NCI-H2196 treated with DMSO at 0.1 percent for 48 hours (cell line): ENCODE data around the gene DNAJC3.
A peak's percentile ranks its signal among the peaks of the same experiment; 100 is the strongest.
"Not testable (repeated sequence)": the region's sequence is repeated elsewhere in the genome, so short reads cannot be mapped to it uniquely, and the experiment has no call there.

Experiments
- DNase-seq: peaks from one replicate; lab custom pipeline; 2025; ENCODE audit not compliant: unreplicated experiment; lab: John Stamatoyannopoulos, UW

DNAJC3 gene

DNA sequence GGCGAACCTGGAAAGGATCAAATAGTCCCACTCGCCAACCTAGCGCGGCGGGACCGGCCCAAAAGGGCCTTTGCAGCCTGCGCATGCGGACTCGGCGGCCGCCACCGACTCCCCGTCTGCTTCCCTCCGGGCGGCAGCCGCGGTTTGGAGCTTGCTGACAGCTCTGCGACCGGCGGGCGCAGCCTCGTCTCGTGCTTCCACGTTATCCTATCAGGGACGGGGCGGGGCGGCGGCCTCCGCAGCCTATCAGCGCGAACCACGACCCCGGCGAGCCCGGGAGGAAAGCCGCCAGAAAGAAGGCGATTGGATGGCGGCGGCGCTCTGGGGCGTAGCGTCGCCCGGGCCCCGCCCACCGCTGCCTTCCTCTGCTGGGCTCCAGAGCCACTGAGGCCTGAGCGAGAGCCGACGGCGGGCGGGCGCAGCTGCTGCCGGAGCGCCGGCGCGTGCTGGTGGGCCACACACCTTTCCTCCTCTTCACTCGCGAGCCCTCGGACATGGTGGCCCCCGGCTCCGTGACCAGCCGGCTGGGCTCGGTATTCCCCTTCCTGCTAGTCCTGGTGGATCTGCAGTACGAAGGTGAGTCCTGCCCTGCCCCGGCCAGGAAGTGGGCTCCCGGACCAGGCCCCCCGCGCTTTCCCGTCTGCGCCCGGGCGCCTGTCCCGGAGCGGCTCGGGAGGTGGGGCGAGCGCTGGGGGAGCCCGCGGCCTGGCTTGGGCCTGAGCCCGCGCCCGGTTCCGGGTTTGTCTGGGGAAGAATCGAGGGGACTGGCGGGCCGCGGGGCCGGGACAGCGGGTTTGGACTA lies at the start of gene DNAJC3:
Gene DNAJC3, plus strand, starts transcription at position 378 of the 802 bp plus-strand sequence. Its CDS starts 117 bp downstream, at position 495.
- peak; percentile 85 for DNase-seq

GRCh38 chr13:95627590-95627989 lies 49.3 kb upstream of the DNAJC3 start:
- no peak for DNase-seq

DNA sequence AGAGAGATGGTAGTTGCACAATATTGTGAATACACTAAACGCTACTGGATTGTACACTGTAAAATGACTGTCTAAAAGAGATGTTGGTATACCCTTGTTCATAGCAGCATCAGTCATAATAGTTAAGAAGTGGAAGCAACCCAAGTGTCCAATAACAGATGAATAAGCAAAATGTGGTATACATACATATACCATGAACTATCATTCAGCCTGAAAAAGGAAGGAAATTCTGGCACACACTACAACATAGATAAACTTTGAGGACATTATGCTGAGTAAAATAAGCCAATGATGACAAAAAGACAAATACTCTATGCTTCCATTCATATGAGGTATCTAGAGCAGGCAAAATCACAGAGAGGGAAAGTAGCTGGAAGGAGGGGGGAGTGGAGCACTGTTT lies 48.5 kb upstream of the DNAJC3 start:
- no peak for DNase-seq

DNA sequence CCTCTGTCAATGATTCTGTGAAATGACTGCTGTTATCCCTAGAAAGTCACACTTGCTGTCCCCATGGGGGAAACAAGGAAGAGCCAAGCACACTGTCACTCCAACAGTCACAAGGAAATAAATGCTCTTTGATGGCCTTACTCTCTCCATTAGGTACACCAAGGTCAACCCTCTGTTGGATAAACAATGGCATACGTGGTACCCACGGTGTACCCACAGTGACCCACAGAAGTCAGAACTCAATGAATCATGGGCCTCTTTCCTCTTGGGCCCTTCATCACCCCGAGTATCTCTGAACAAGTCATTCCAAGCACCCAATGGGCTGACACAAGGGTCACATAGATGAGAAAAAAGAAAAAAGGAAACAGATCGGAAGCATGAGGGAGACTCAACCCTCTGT lies 47.9 kb upstream of the DNAJC3 start:
- DNase-seq, result no peak

DNA sequence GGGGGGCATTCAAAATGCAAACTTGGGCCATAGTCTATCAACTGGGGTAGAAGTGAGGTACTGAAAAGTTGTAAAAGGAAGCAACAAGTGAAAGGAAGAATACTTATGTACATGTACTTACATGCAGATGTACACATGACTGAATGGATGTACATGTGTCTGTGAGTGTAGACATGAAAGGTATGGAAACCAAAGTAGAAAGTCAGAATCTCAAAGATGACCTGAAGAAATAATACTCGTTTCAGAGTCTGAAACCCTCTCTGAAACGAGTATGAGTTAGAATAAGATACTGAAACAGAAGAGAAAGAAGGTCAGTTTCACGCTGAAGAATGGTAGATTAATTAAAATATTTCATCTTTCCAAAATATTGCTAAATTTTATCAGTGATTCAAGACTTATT lies 46.3 kb upstream of the DNAJC3 start:
- no peak for DNase-seq

DNA sequence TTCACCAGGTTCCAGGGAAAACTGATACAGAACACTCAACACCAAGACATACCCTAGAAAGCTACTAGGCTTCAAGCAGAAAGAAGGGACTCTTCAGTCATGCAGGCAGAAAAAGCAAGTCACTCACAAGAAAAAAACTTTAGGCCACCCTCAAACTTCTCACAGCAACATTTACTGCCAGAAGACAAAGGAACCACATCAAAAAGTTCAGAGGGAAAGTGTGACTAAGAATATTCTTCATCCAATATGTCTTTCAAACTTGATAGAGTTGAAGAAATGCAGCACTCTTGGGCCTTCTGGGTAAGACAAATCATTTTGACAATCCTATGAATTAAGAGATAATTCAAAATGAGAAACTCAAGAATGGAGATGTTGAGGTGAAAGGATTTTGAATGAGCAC lies 40.1 kb upstream of the DNAJC3 start:
- DNase-seq, result no peak

DNA sequence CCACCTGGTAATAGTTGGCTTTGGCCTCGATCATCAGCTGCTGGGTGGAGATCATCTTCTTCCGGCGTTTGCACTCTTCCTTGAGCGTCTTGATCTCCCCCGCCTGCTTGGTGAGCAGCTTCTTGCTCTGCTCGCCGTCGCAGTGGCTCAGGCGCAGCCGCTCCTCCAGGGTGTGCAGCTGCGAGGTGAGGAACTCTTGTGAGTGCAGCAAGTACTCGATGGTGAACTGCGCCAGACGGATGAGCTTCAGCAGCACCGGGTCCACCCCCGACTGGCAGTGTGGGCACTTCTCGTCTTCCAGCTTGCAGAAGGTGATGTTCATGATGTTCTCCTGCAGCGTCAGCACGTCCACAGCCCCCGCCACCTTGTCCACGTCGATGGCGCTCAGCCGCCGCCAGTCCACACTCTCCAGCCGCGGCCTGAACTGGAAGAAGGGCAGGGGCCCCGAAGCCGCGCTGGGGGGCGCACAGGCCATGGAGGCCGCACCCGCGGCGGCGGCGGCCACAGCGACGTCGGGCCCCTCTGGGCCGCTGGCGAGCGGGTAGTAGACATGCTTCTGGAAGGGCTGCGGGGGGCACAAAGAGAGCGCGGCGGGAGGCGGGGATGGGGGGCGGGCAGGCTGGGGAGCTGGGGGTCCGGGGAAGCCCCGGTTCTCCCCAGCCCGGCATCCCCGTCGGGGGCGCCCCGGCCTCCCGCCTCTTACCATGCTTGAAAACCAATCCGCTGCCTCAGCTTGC lies 35.5 kb upstream of the DNAJC3 start:
- no peak for DNase-seq

DNA sequence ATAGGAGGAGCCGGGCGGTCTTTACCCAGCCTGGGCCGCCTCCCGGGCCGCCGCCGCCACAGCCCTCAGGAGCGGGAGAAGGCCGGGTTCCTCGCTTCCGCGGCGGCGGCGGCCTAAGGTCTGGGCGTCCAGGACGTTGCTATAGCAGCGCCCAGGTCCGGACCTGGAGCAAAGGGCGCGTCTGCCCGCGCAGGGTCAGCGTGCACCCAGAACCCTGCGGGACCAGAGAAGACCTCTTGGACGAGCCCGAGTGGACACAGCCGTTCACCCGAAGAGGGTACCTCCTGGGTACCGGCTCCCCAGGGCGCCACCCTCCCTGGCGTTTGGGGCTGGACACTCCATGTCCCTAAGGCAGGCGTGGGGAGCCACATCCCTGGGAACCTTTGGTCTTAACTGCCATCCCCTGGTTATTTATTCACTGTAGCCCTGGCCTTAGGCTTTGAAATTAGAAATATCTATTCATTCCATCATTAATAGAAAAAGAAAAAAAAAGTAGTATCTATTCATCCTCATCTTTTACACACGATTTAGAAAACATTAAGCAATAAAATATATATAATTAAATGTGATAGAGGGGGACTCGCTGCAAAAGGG lies 34.8 kb upstream of the DNAJC3 start:
- no peak for DNase-seq

- DNase-seq, result no peak
Measured at GRCh38 chr13:95642999-95643398, 33.9 kb upstream of the DNAJC3 start.

DNA sequence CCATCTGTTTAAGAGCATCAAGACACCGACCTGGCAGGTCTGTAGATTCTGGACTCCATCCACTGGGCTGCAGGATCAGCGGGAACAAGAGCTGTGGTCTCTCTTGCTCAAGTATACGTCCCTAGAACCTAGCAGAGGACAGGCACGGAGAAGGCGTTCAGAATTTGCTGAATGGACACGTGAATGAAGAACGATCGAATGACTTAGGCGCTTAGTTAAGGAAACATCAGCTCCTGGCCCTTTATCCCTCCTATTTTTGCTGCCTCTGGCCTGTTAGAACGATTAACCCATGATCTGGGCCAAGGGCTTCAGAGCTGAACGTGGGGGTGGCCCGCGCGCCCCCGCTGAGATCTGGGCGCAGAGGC lies 33.4 kb upstream of the DNAJC3 start:
- no peak for DNase-seq

GRCh38 chr13:95643936-95644598 lies 32.9 kb upstream of the DNAJC3 start:
- DNase-seq, result no peak

- peak; percentile 10 for DNase-seq
Measured at GRCh38 chr13:95644601-95645052, 32.3 kb upstream of the DNAJC3 start, which contains the start of gene DZIP1. TSS of gene DZIP1 (minus strand) at chr13:95644706. CDS start at chr13:95642029, 2,677 bp downstream.

- DNase-seq, result no peak
Measured at GRCh38 chr13:95647321-95647720, 29.6 kb upstream of the DNAJC3 start.

GRCh38 chr13:95650696-95651095 lies 26.2 kb upstream of the DNAJC3 start:
- no peak for DNase-seq

- DNase-seq, result no peak
Measured at GRCh38 chr13:95652244-95652764, 24.6 kb upstream of the DNAJC3 start.

GRCh38 chr13:95652821-95653220 lies 24.1 kb upstream of the DNAJC3 start:
- no peak for DNase-seq

DNA sequence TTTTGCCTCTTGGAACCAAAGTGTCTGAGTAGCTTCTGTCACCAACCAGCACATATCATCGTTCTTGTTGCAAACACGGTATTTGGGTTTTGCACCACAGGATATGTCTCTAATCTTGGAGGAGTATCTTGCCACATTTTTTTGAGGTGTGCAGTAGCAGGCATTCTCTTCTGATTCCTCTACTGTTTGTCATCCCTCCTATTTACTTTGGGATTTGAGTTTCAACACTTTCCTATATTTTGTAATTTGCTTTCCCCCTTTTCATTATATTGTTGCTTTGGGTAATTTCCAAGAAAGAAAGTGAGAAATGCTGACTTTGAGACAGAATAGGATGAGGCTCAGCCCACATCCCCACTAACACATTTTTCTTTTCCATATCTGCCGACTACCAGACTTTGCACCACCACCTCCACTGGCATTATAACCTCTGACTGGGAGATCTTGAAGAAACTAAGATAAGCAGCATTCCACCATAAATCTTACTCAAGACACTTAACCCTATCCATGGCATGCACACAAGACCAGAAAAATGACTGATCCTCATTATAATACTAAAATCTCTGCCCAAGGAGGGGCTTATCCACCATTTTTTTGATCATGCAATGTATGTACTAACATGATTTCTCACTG lies 20.4 kb upstream of the DNAJC3 start:
- DNase-seq, result no peak

DNA sequence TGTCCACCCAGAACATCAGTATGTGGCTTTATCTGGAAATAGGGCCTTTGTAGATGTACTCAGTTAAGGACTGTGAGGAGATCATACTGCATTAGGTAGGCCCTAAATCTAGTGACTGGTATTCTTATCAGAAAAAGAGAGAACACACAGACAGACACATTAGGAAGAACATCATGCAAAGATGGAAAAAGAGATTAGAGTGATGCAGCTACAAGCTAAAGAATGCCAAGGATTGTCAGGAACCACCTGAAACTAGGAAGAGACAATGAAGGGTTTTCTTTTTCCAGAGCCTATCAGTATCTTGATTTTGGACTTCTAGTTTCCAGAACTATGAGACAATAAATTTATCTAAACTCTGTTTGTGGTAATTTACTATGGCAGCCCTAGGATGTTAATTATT lies 17.4 kb upstream of the DNAJC3 start:
- DNase-seq, result no peak

- no peak for DNase-seq
Measured at GRCh38 chr13:95660981-95661581, 15.9 kb upstream of the DNAJC3 start.

- DNase-seq, result not testable (repeated sequence)
Measured at GRCh38 chr13:95667235-95667634, 9.7 kb upstream of the DNAJC3 start.
